ENCODE data around the gene TEX13B.
"Not testable (repeated sequence)": the region's sequence is repeated elsewhere in the genome, so short reads cannot be mapped to it uniquely, and the experiment has no call there.

TEX13B gene

GRCh38 chrX:107982356-107982755, at the start of gene TEX13B:
Gene TEX13B, minus strand, starts transcription at chrX:107982370. Its CDS starts 243 bp downstream, at chrX:107982127.
- DNase-seq, result no peak

- DNase-seq, result no peak
Observed at GRCh38 chrX:108029928-108030711, 48.0 kb upstream of the TEX13B start.

- DNase-seq, result no peak
Observed at GRCh38 chrX:108028854-108029253, 46.7 kb upstream of the TEX13B start.

GRCh38 chrX:108025954-108026600, 43.9 kb upstream of the TEX13B start:
- no peak for DNase-seq

- DNase-seq, result no peak
Observed at GRCh38 chrX:108025376-108025775, 43.2 kb upstream of the TEX13B start.

- no peak for DNase-seq
Observed at GRCh38 chrX:108022491-108023089, 40.4 kb upstream of the TEX13B start.

- DNase-seq, result no peak
Observed at GRCh38 chrX:108020631-108021030, 38.5 kb upstream of the TEX13B start.

- DNase-seq, result no peak
Observed at GRCh38 chrX:108019382-108019875, 37.3 kb upstream of the TEX13B start.

GRCh38 chrX:108018656-108019381, 36.6 kb upstream of the TEX13B start:
- peak; percentile 28 for DNase-seq

- no peak for DNase-seq
Observed at GRCh38 chrX:108001218-108001814, 19.1 kb upstream of the TEX13B start.

GRCh38 chrX:108000751-108001150, 18.6 kb upstream of the TEX13B start:
- no peak for DNase-seq

GRCh38 chrX:107996124-107996523, 14.0 kb upstream of the TEX13B start:
- no peak for DNase-seq

GRCh38 chrX:107985033-107985432, 2.9 kb upstream of the TEX13B start:
- DNase-seq, result no peak

GRCh38 chrX:107979534-107979933, 2.6 kb downstream of the TEX13B start:
- no peak for DNase-seq

GRCh38 chrX:107978707-107979307, 3.4 kb downstream of the TEX13B start:
- no peak for DNase-seq

GRCh38 chrX:107978071-107978470, 4.1 kb downstream of the TEX13B start:
- no peak for DNase-seq

- DNase-seq, result no peak
Observed at GRCh38 chrX:107971636-107972035, 10.5 kb downstream of the TEX13B start.

- DNase-seq, result no peak
Observed at GRCh38 chrX:107970073-107970472, 12.1 kb downstream of the TEX13B start.

GRCh38 chrX:107968623-107969022, 13.5 kb downstream of the TEX13B start:
- DNase-seq, result no peak

- DNase-seq, result not testable (repeated sequence)
Observed at GRCh38 chrX:107955337-107955736, 26.8 kb downstream of the TEX13B start.

GRCh38 chrX:107940095-107940494, 42.1 kb downstream of the TEX13B start:
- no peak for DNase-seq

GRCh38 chrX:107936434-107936730, 45.8 kb downstream of the TEX13B start:
- no peak for DNase-seq

Measured in activated effector memory CD4-positive, alpha-beta T cell treated with Interleukin-2 at 50 U/mL for 16 hours (primary cell).